H1 (cell line): Measurements from ENCODE around the gene JMJD8. TPM values are rescaled to one million over a fixed set of nuclear protein-coding genes. Genes with fewer than 3 reads are reported as not detected.

Experiments
- CTCF ChIA-PET: fragments of 300-600 bp; sonication (Branson Sonifier 250); formaldehyde crosslinking; loops from one replicate; lab custom pipeline; 2021; ENCODE audit not compliant: partially characterized antibody; lab: Charles Lee
- POLR2A ChIA-PET: fragments of 300-600 bp; sonication (Branson Sonifier 250); formaldehyde crosslinking; loops from one replicate; lab custom pipeline; 2021; ENCODE audit warnings: inconsistent platforms; ENCODE audit not compliant: partially characterized antibody; lab: Charles Lee
- DNase-seq, 2 experiments: peaks; one replicate each; pipeline versions ENCODE4 v3.0.0 to v3.0.0-alpha.2; 2010 to 2022; ENCODE audit warnings: low spot score in 2 of 2, low read depth in 1 of 2, mixed read lengths in 1 of 2
- FAIRE-seq: peaks from 2 replicates; lab custom pipeline; 2011; peaks lifted over from hg19 to GRCh38; lab: Jason Lieb, UNC
- H2AFZ ChIP-seq: 2 replicates; pipeline ENCODE4 v1.8.1; 2012; ENCODE audit warnings: low read length, inconsistent platforms
- H2AK5ac ChIP-seq: 2 replicates; pipeline ENCODE4 v1.6.1; 2013; ENCODE audit warnings: low read depth, low read length
- H2BK120ac ChIP-seq: replicated peaks from 2 replicates; pipeline ENCODE3; 2013; ENCODE audit warnings: low read depth, low read length, inconsistent platforms
- H2BK12ac ChIP-seq: 2 replicates; pipeline ENCODE4 v1.6.1; 2013; ENCODE audit warnings: low read depth, low read length
- H2BK15ac ChIP-seq: 2 replicates; pipeline ENCODE4 v1.6.1; 2013; ENCODE audit warnings: low read length
- H2BK20ac ChIP-seq: 2 replicates; pipeline ENCODE4 v1.6.1; 2013; ENCODE audit warnings: low read length
- H2BK5ac ChIP-seq: 2 replicates; pipeline ENCODE4 v1.6.1; 2013; ENCODE audit warnings: low read depth, low read length
- H3K14ac ChIP-seq: 2 replicates; pipeline ENCODE4 v1.6.1; 2013; ENCODE audit warnings: inconsistent platforms; ENCODE audit not compliant: insufficient read length
- H3K18ac ChIP-seq: 2 replicates; pipeline ENCODE4 v1.6.1; 2013; ENCODE audit warnings: low read length; ENCODE audit errors: extremely low read depth
- H3K23ac ChIP-seq: 2 replicates; pipeline ENCODE4 v1.6.1; 2013; ENCODE audit warnings: inconsistent platforms; ENCODE audit not compliant: insufficient read length
- H3K23me2 ChIP-seq: 2 replicates; pipeline ENCODE4 v1.6.1; 2013; ENCODE audit warnings: low read depth, low read length
- H3K27ac ChIP-seq: 2 replicates; pipeline ENCODE4 v1.6.1; 2011; ENCODE audit warnings: low read depth, low read length, inconsistent platforms
- H3K27me3 ChIP-seq, 4 experiments: replicated peaks in 1 of 4; 1 replicate in 1 of 4; 2 replicates in 3 of 4; pipeline versions ENCODE4 v1.6.1 to v1.8.1; 2011 to 2013; ENCODE audit warnings: low read length in 3 of 4, mild to moderate bottlenecking in 3 of 4, inconsistent platforms in 2 of 4, mixed read lengths in 2 of 4, moderate library complexity in 1 of 4; ENCODE audit not compliant: control insufficient read depth in 3 of 4, insufficient read depth in 3 of 4; ENCODE audit errors: extremely low read depth in 1 of 4
- H3K36me3 ChIP-seq, 4 experiments: 2 replicates each; pipeline versions ENCODE4 v1.6.1 to v1.8.1; 2011 to 2013; ENCODE audit warnings: mild to moderate bottlenecking in 4 of 4, low read length in 3 of 4, moderate library complexity in 2 of 4, control low read depth in 1 of 4, inconsistent platforms in 1 of 4; ENCODE audit not compliant: insufficient read depth in 4 of 4, control insufficient read depth in 2 of 4
- H3K4ac ChIP-seq: replicated peaks from 2 replicates; pipeline ENCODE3; 2013; ENCODE audit warnings: low read length, low read depth, mixed read lengths, inconsistent platforms; ENCODE audit not compliant: insufficient read length
- H3K4me1 ChIP-seq, 4 experiments: replicated peaks in 1 of 4; 1 replicate in 1 of 4; 2 replicates in 3 of 4; pipeline versions ENCODE4 v1.6.1 to v1.8.1; 2011 to 2013; ENCODE audit warnings: low read length in 3 of 4, inconsistent platforms in 2 of 4, mixed read lengths in 1 of 4; ENCODE audit not compliant: insufficient read depth in 4 of 4, control insufficient read depth in 3 of 4
- H3K4me2 ChIP-seq, 2 experiments: 2 replicates each; pipeline versions ENCODE4 v1.6.1 to v1.8.1; 2011 to 2013; ENCODE audit warnings: low read depth in 2 of 2, low read length in 2 of 2, control low read depth in 1 of 2, inconsistent platforms in 1 of 2, mild to moderate bottlenecking in 1 of 2; ENCODE audit not compliant: insufficient read depth in 1 of 2
- H3K4me3 ChIP-seq, 4 experiments: fragments of 200-600, 300-600 bp in 1 of 4; sonication (generic), shearing (Covaris generic), sonication (Bioruptor Twin) in 1 of 4; 2 replicates each; pipeline versions ENCODE4 v1.5.1 to v1.8.1; 2011 to 2016; ENCODE audit warnings: low read length in 4 of 4, low read depth in 3 of 4, control low read depth in 2 of 4, inconsistent platforms in 2 of 4, mild to moderate bottlenecking in 2 of 4, mixed read lengths in 1 of 4, moderate library complexity in 1 of 4; ENCODE audit not compliant: insufficient read depth in 2 of 4; ENCODE audit errors: extremely low read depth in 1 of 4
- H3K56ac ChIP-seq: replicated peaks from 2 replicates; pipeline ENCODE3; 2013; ENCODE audit warnings: low read depth, mild to moderate bottlenecking, mixed read lengths, low read length, inconsistent platforms; ENCODE audit not compliant: insufficient read length
- H3K79me1 ChIP-seq: 2 replicates; pipeline ENCODE4 v1.6.1; 2013; ENCODE audit warnings: low read depth, low read length, control low read depth
- H3K79me2 ChIP-seq, 2 experiments: 2 replicates each; pipeline versions ENCODE4 v1.6.1 to v1.8.1; 2012 to 2013; ENCODE audit warnings: low read length in 2 of 2, mild to moderate bottlenecking in 2 of 2, inconsistent platforms in 1 of 2; ENCODE audit not compliant: insufficient read depth in 2 of 2, control insufficient read depth in 1 of 2
- H3K9ac ChIP-seq, 4 experiments: replicated peaks in 1 of 4; 1 replicate in 1 of 4; 2 replicates in 3 of 4; pipeline versions ENCODE4 v1.6.1 to v1.8.1; 2011 to 2013; ENCODE audit warnings: low read depth in 3 of 4, low read length in 3 of 4, control low read depth in 2 of 4, mild to moderate bottlenecking in 2 of 4, moderate library complexity in 2 of 4, inconsistent platforms in 1 of 4; ENCODE audit errors: extremely low read depth in 1 of 4
- H3K9me3 ChIP-seq, 2 experiments: 2 replicates each; pipeline versions ENCODE4 v1.6.1 to v1.8.1; 2012 to 2013; ENCODE audit warnings: mild to moderate bottlenecking in 2 of 2, moderate library complexity in 2 of 2, control low read depth in 1 of 2, inconsistent platforms in 1 of 2, low read depth in 1 of 2, low read length in 1 of 2, mixed read lengths in 1 of 2; ENCODE audit not compliant: insufficient read depth in 2 of 2
- H4K20me1 ChIP-seq, 2 experiments: replicated peaks in 1 of 2; 2 replicates each; pipeline versions ENCODE3 to v1.8.1; 2011 to 2013; ENCODE audit warnings: inconsistent platforms in 2 of 2, low read length in 2 of 2, mild to moderate bottlenecking in 1 of 2; ENCODE audit not compliant: insufficient read depth in 2 of 2, control insufficient read depth in 1 of 2
- H4K5ac ChIP-seq: 2 replicates; pipeline ENCODE4 v1.6.1; 2013; ENCODE audit warnings: low read length, low read depth, mixed read lengths, inconsistent platforms; ENCODE audit not compliant: insufficient read length
- H4K8ac ChIP-seq: 2 replicates; pipeline ENCODE4 v1.8.0; 2013; ENCODE audit warnings: mild to moderate bottlenecking, moderate library complexity, low read length, inconsistent platforms; ENCODE audit not compliant: insufficient read depth; ENCODE audit errors: extremely low read depth
- H4K91ac ChIP-seq: replicated peaks from 2 replicates; pipeline ENCODE3; 2013; ENCODE audit warnings: low read length, mixed read lengths, inconsistent platforms; ENCODE audit not compliant: insufficient read length
- BCL11A ChIP-seq, 2 experiments: IDR thresholded peaks; one replicate each; pipeline ENCODE4 v1.6.1; 2011; ENCODE audit warnings: low read depth in 2 of 2, low read length in 2 of 2, mild to moderate bottlenecking in 2 of 2
- CEBPB ChIP-seq: IDR thresholded peaks from 2 replicates; pipeline ENCODE4 v1.6.1; 2012; ENCODE audit warnings: low read depth, low read length
- CHD1 ChIP-seq: IDR thresholded peaks from 2 replicates; pipeline ENCODE4 v1.6.1; 2012; ENCODE audit warnings: low read depth, low read length, improper control_type of control experiment
- CTBP2 ChIP-seq: IDR thresholded peaks from 2 replicates; pipeline ENCODE4 v1.7.0; 2011; ENCODE audit warnings: borderline replicate concordance, mild to moderate bottlenecking, moderate library complexity, mixed read lengths, low read length; ENCODE audit not compliant: insufficient read depth, insufficient read length
- MAFK ChIP-seq: IDR thresholded peaks from 2 replicates; pipeline ENCODE4 v1.6.1; 2012; ENCODE audit warnings: low read depth, mild to moderate bottlenecking, improper control_type of control experiment, low read length
- RFX5 ChIP-seq: IDR thresholded peaks from 2 replicates; pipeline ENCODE4 v1.6.1; 2011; ENCODE audit warnings: low read depth, low read length, improper control_type of control experiment, borderline replicate concordance
- SAP30 ChIP-seq: fragments of 300-600 bp; sonication (generic); IDR thresholded peaks from 2 replicates; pipeline ENCODE4 v1.7.1; 2012; ENCODE audit warnings: low read length, moderate library complexity, mild to moderate bottlenecking, inconsistent platforms; ENCODE audit not compliant: insufficient read depth, insufficient replicate concordance
- SIRT6 ChIP-seq: IDR thresholded peaks from one replicate; pipeline ENCODE4 v1.7.1; 2012; ENCODE audit warnings: low read length, inconsistent platforms
- TBP ChIP-seq: IDR thresholded peaks from 2 replicates; pipeline ENCODE4 v1.6.1; 2011; ENCODE audit warnings: low read depth, low read length, improper control_type of control experiment
- TEAD4 ChIP-seq: IDR thresholded peaks from 2 replicates; pipeline ENCODE4 v1.6.1; 2012; ENCODE audit warnings: low read depth, low read length, inconsistent platforms, mixed read lengths
- WGBS, 2 experiments: shearing (Covaris generic) in 1 of 2; methylation state at CpG; one replicate each; pipeline versions ENCODE4 v1.1.6 to v1.1.7; 2013 to 2015; ENCODE audit warnings: low lambda C conversion rate in 2 of 2, mixed read lengths in 2 of 2, inconsistent platforms in 1 of 2, low coverage in 1 of 2, missing lambda C conversion rate in 1 of 2; ENCODE audit not compliant: insufficient replicate concordance in 2 of 2, insufficient coverage in 1 of 2, insufficient read length in 1 of 2; ENCODE audit errors: extremely low coverage in 1 of 2, missing lambda C conversion rate in 1 of 2; 5-methylcytosine and 5-hydroxymethylcytosine counted together
- polyA plus RNA-seq, 7 experiments: library from polyadenylated mRNA; depleted of rRNA in 3 of 7; stranded (reverse) in 5 of 7; unstranded in 2 of 7; fragments of >200 nt in 5 of 7; fragments of 200-250 nt in 2 of 7; gene quantifications; 1 replicate in 5 of 7; 2 replicates in 1 of 7; 4 replicates in 1 of 7; pipeline versions ENCODE4 v1.2.1 to v1.2.3, GENCODE V29; 2011 to 2013; ENCODE audit warnings: missing spikeins in 2 of 7, mixed read lengths in 2 of 7
- total RNA-seq: library from RNA; stranded (reverse); fragmentation: NEBNext Ultra II Directional; extraction: Animal tissue kit (Norgen Biotek cat#: 25700); gene quantifications from 2 replicates; pipeline ENCODE4 v1.2.1, GENCODE V29; 2021
- TF ChIP-seq, protein P1 (sequence below): IDR thresholded peaks from 2 replicates; pipeline ENCODE4 v1.6.1; 2012; ENCODE audit warnings: inconsistent platforms

JMJD8 gene
- total and polyA plus RNA-seq, 2 of the 8 experiments (the other 6 are each of a cell fraction or from before 2014, with no cell fraction given), result 46.4 to 87.4 TPM

DNA sequence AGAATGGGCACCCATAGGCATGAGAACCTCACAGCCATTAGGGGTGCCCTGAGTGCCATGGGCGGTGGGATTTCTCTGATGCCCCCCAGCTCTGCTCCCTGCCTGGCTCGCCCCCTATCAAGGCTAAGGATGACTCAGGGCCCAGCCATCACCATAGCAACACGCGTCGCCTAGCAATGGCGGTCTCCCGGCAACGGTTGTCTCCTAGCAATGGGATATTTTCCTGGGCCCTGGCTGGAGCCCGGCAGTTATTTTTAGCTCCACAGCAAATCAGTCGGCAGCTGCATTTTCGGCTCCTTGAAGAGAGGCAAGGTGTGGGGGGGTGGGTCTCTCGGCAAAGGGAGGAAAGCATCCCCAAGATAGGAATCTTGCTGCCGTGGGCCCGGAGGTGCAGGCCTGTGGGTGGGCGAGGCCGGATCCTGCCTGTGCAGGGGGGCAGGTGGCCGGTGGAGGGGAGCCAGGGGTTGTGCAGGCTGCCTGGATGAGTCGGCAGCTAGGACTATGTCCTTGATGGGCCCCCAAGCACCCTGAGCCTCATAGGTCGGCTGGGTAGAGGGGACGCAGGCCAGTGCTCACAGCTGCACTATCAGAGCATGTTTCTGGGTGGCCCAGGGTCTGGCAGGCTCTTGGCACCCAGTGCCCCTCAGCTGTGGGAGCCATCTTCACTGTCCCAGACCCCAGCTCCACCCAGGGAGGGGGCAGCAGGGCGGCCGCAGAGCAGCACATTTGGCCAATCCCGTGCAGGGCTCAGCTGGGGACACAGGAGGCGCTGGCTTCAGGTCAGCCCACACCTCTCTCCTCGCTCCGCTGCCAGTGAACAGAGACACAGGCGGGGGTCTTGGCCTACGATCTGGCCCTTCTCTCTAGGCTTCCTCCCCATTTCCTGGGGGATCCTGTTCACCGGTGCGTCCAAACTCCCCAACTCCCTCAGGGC, 25.7 kb upstream of the JMJD8 start:
- Histone ChIP-seq H3K79me1 (no peaks in the 10 kb centered on the region), H3K4me3 (no peak overlapping the region; a peak in 1 of 8 replicates), H3K27ac (no peak overlapping the region), H2BK20ac (no peak overlapping the region), H2AFZ (no peak overlapping the region), H3K4ac (no peak overlapping the region), H2BK5ac (no peak overlapping the region), H3K9ac (no peak overlapping the region; a peak in 1 of 7 replicates), H2BK120ac (no peak overlapping the region), H3K36me3 (no peaks in the 10 kb centered on the region), H4K20me1 (peaks cover 3 to 8% of the 10 kb centered on the region in 2 experiments), H3K9me3 (no peaks in the 10 kb centered on the region), H3K14ac (no peak overlapping the region), H4K91ac (no peak overlapping the region), H3K23ac (no peak overlapping the region), H2BK12ac (no peak overlapping the region), H2AK5ac (no peak overlapping the region), H3K56ac (no peak overlapping the region), H3K4me1 (peaks cover 0 to 8% (median 5%) of the 10 kb centered on the region in 4 experiments; a peak in 4 of 7 replicates), H3K79me2 (no peaks in the 10 kb centered on the region), H3K18ac (no peak overlapping the region), H3K4me2 (no peak overlapping the region), H4K5ac (no peak overlapping the region), H3K23me2 (peaks cover 14% of the 10 kb centered on the region; the same call in 1 of the 2 replicates), H4K8ac (peak overlapping the region; percentile 85), H2BK15ac (no peak overlapping the region), H3K27me3 (peaks cover 20 to 65% (median 50%) of the 10 kb centered on the region in 4 experiments)
- 65% methylated on average over 28 of the region's 30 CpGs; no CpG with 5 or more reads in 1 of the 2 experiments for WGBS, 2 experiments
- POLR2A ChIA-PET, result interaction anchor here (0.6 to 20.9 kb wide), 8 partner anchors 8 to 91 kb away, joined by 3 to 353 read pairs (median 4); partner anchors contain the start of genes ANTKMT, CCDC78, HAGHL and JMJD8
- CTCF ChIA-PET, result interaction anchor here (0.8 to 33.4 kb wide), 13 partner anchors 7 to 394 kb away, joined by 3 to 977 read pairs (median 4); partner anchors contain the start of genes ANTKMT, CCDC78, CHTF18 and CIAO3
- FAIRE-seq (no peak), DNase-seq (no peak)
- TF ChIP-seq TBP (no peak), BCL11A (IDR thresholded peaks at IDR 0.05; ENCODE audit: low read depth in 2 of 2, low read length in 2 of 2) (no peak), TEAD4 (no peak), SIRT6 (no peak), MAFK (peak; percentile 9; the same call in 1 of the 2 replicates), CTBP2 (no peak), CEBPB (no peak), RFX5 (no peak), SAP30 (no peak), CHD1 (no peak)
- TF ChIP-seq, protein P1, sequence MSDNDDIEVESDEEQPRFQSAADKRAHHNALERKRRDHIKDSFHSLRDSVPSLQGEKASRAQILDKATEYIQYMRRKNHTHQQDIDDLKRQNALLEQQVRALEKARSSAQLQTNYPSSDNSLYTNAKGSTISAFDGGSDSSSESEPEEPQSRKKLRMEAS, result no peak
